HT-29 (cell line): Measurements from ENCODE around the gene P2RX2. TPM values are rescaled to one million over a fixed set of nuclear protein-coding genes. Genes with fewer than 3 reads are reported as not detected.

Experiments used
- DNase-seq: peaks from one replicate; pipeline ENCODE4 v3.0.0-alpha.2; 2015; ENCODE audit warnings: low spot score
- total RNA-seq: library from RNA; depleted of rRNA; stranded (reverse); fragments of >200 nt; shearing (Covaris generic); gene quantifications from 2 replicates; pipeline ENCODE4 v1.2.3, GENCODE V29; 2014

Gene P2RX2
- total RNA-seq, 1 experiment from 2014 or later: not detected

DNA sequence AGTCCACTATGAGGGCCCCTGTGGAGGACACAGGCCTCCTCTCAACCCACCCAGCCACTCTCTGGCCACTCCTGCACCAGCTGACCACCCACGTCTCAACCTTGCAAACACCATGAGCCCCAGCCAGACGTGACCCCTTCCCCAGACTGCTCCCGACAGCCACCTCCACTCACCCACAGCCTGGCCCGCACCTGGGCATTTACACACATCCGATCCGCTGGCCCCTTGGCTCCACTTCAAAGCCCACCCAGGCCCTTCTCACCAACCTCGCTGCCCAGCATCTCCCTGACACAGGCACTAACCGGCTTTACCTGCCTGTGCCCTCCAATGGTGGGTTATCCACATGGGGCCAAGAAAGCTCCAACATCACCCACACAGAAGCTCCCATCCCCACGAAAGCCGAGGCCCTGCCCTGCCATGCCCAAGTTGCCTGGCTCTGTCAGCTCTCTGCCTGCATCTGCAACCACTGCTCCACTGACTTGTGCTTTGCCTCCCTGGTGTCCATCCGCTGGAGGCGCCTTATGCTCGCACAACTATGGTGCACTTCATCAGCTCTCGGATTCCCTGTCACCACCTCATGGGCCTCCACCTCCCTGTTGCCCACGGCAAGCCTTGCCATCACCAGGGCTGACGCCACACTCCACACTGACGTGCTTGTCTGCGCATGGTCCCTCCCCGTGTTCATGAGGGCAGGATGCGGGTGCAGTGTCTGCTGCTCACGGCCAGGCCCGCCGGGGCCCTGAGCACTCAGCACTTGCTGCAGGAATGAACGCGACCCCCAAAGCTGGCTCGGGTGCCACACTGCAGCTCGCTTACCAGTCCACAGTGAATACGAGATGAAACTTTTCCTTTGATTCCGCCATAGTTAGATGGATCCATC lies 16.7 kb downstream of the P2RX2 start:
- no peak for DNase-seq

DNA sequence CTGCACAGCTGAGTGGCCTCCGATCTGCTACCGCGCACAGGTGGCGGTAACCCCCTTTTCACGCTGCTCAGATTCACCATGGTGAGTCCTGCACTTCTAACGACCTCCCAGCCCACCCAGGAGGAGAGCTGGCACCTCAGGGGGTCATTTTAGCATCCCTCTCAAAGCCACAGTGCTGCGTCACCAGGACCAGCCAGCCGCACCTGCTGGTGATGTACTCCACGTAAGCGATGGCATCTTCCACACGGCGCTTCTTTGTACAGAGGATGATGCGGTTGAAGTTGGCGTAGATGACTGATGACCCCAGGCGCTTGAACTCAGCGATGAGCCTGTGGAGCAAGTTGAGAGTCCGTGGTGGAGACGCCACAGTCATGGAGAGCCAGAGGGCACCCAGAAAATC lies 19.2 kb downstream of the P2RX2 start:
- DNase-seq: no peak

DNA sequence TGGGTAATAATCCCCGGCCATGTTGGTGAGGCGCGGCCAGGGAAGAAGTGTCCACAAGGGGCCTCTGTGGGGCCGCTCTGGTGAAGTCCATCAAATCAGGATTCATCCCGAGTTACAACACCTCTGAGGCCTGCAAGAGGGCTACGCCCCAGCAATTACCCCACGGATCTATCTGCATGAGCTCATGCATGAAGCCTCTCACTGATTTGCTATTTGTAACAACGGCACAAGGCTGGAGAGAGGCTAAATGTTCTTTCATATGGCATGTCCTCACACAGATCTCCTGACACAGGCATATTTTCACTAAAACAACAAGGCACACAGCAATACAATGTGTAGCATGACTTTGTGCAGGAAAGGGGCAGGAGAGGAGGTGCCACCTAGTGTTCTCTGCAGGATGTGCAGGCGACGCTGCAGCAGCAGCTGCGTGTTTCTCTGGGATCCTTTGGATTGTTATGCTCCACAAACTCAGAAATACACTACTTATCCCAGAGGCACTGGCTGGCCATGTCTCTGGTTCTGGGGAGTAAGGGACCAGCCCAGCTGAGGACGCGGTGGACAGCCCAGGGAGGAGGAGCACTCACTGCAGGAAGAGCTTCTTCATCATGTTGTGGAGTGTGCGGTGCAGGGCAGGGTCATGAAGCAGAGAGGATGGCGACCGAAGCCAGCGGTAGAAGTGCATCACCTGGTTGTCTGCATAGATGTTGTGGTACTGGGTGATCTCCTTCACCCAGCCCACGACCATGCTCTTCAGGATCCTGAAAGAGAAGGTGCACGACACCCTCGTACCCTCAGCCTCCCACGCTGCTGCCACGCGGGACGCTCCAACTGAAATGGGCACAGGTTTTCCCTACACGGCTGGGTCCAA lies 20.2 kb downstream of the P2RX2 start:
- peak; percentile 53 for DNase-seq

DNA sequence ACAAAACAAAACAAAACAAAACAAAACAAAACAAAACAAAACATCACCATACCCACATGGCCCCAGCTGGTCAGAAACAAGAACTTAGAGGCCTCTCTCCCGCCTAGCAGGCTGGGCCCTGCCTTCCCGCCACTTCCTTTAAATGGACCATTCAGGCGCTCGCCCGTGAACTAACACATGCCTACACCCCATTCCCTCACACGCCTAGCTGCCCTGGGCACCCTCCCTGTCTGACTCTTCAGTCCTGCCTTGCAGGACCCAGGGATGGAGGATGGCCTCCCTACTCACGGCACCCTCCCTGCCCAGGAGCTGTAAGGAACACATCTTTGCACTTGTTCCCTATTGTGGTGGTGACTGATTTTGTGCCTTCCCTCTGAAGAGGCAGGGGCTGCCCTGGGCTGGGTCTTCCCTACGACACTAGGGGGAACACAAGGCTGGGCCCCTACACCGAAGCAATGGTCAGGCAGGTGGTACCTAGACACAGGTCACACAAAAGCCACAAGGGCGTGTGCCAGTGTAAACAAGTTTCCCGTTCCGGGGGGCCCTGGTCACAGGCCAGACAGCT lies 21.5 kb downstream of the P2RX2 start:
- no peak for DNase-seq

DNA sequence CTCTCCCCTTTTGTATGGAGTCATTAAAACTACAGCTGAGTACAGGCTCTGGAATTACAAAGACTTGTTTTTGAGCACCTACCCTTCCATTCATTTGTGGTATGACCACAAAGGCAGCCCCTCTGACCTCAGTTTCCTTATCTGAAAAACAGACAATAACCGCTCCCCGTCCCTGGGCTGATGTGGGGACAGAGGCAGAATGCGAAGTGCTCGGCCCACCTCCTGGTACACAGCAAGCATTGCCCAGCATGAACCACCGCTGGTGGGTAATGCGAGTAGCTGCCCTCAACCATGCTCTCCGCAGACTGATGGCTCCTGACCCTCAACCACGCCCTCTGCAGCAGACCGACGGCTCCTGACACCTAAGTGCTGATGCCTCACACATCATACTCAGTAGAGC lies 22.4 kb downstream of the P2RX2 start:
- no peak for DNase-seq

DNA sequence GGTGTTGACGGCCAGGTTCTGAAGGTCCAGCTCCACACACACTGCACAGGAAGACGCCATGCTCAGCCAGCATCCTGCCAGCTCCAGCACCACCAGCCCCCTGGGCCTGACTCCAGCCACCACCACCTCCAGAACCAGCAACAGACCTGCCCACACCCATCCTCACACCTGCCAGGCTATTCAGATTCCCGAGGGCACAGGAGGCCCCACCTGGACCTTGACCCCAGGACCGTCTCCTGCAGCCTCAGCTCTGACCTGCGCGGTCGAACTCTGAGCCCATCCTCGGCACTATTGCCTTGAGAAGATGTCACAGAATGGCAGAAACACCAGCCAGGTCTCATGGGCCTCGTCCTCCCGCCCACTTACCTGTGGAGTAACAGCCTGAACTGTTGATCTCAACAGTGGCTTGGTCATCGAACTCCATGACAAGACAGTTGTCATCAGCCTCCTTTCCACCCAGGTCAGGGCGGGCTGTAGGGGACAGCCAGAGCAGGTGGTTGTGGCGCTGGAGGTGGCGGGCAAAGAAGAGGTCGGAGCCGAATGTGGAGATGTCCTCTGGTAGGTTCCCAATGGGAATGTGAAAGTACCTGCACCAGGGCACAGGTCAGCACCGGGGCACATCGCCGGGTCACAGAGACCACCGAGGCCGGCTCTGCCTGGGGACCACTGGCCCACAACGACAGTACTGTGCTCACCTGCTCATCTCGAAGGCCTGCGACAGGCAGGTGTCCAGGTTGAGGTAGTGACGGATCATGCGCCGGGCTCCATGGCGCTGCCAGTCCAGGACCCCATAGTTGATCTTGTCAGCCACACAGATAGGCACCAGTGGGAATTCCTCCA lies 23.5 kb downstream of the P2RX2 start:
- no peak for DNase-seq

DNA sequence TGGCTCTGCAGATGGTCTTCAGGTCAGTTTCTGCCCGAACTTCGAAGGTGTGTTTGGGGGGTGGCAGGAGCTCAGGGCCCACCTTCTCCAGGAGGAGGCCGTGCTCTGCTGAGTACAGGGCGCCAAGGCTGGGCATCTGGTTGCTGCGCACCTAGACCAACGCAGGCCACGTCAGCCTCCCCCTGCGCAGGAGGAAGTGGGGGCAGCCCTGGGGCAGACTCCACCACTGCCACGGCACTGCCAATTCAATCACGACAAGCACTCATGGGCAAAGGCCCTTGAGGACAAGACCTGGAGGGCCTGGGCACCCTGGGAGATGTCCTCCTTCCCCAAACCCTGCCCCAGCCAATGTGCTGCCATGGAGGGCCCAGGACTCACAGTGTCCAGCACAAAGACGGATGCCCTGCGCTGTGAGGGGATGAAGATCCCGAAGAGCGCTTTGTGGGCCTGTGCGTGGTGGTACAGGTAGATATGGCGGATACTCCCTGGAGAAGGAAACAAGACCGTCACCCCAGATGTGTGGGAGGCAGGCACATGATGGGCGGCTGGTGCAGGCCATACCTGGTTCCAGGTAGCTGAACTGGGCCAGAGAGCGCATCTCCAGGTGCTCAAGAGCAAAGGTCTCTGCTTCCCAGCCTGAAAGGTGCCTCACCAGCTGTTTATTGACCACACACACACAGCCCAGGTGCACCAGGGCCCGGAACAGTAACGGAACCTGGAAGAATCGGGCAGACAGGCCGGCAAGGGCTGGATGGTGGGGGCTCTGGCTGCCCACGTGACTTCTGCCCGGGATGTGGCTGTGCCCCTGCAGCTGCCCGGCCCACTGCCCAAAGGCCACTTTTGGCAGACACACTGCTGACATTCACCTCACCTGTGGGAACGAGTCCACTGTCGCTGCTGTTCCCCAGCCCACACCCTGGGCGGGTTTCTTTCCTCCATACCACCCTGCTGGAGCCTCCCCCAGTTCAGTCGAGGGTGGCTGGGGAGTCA lies 24.6 kb downstream of the P2RX2 start:
- DNase-seq: no peak

DNA sequence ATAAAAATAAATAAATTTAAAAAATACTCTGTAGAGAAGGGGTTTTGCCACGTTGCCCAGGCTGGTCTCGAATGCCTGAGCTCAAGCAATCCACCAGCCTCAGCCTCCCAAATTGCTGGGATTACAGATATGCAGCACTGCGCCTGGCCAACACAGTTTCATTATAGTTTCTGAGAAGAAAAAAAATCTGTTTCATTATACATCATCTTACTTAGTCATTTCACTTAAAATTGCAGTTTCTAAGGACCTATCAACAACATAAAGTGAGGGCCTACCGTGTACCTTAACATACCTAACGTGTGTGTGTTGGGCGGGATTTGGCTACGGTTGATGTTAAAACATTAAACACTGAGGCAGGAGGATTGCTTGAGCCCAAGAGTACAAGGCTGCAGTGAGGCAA lies 28.3 kb downstream of the P2RX2 start:
- no peak for DNase-seq

DNA sequence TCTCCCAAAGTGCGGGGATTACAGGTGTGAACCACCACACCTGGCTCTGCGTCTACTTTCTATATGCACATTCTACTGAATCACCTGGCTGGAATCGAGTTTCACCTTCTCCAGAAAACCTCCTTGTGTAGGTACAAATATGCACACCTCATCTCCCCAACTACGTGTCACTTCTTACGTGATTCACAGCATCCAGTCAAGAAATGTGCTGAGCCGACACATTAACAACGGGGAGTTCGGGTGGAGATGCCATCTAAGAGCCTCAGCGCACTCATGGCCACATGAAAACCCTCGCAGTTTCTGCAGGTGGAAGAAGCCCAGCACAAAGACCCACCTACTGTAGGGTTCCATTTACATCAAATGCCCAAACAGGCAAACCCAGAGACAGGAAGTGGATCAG lies 29.3 kb downstream of the P2RX2 start:
- DNase-seq: no peak

DNA sequence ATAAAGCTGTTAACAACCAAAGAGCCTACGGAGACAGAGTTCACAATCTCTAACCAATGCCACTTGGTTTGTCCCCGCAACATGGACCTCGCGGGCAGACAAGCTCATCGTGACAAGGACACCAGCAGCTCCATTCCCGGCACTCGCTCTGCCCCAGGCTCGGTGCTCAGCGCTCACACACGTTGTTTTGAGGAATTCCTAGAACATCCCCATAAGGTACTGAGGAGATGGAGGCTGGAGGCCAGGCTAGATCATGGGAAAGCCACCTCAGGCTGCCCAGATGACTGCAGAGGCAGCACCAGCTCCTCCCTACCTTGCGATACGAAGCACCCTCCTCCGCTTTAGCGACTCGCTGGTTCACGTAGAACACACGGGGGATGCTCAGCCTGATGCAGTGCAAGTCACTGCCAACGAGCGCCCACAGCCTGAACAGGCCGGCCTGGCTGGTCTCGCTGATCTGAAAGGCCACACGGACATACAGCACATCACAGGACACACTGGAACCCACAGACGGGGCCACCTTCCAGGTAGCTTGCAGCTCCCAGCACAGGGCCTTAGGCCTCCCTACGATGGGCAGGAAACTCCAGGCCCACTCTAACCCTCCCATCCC lies 30.1 kb downstream of the P2RX2 start:
- no peak for DNase-seq

DNA sequence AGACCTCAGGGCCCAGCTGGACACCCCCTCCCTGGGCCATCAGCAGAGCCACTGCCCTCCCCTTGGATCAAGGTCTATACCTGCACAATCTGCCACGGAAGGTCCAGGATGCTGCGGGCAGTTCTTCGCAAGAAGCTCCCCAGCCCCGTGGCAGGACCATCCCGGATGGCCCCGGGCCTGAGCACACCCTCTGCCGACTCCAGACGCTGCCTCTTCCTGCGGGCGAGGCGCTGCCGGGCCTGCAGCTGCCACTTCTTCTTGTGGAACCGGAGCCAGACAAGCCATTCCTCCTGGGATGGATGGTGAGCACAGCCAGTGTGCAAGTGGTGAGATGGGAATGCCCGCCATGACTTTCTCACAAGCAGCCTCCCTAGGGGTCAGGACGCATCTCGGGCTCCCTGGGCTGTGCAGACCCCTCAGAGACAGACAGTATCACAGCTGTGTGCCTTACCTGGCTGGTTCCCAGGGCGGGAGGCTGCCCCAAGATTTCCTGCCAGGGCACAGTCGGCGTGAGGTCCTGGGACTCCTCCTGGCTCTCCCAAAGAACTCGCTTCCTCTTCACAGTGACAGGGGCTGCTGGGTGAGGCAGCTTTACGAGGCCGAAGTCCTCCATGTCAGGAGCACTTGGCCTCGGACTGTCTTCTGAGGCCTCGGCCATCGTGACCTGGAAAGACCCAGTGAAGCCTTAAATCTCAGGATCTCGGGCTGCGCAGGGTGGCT lies 30.8 kb downstream of the P2RX2 start:
- no peak for DNase-seq

DNA sequence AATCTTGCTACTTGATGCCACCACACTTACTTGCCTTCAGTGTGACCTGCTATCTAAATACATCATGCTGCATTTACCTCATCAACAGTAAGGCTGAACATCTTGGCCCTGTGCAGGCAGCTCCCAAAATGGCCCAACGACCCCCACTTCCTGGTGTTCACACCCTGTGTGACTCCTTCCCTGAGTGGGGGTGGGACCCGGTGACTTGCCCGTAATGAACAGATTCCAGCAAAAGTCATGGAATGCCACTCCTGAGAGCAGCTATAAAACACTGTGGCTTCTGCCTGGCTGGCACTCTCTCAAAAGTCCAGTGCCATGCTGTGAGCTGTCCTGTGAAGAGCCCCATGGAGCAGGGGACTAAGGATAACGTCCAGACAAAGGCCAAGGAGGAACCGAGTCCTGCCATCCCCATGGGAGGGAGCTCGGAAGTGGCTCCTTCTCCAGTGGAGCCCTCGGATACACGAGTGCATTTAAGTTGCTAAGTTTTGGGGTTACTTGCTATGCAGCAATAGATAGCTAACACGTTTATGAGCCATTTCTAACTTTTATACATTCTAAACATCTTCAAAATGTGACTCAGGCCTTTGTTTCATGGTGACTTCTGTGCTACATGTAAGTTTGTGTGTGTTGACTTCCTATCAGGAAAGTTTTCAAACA lies 33.0 kb downstream of the P2RX2 start:
- no peak for DNase-seq

DNA sequence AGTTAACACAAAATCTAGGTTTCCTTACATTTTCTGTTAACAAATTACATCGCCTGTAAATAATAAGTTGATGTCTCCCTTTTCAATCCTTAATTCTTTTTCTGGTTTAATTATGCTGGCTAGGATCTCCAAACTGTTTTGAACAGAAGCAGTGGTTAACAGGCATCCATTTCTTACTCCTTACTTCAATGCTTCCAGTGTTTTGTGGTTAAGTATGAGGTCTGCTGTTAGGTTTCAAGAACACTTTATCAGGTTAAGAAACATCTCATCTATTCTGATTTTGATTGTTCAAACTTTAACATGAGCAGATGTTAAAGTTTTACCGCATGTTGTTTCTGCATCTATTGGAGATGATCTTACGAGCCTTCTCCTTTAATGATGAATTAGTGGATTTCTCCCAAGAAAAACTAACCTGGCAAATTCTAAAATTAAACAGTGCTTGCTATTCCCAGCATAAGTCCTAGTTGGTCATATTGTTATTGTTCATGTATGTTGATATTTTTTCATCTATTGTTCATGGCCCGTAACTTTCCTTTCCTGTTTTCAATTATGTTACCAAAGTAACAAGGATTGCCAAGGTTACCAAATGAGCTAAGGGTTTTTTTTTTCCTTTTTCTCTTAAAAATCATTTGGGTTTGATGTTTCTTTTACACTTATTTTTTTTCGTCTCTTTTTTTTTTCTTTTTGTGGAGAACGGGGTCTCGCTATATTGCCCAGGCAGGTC lies 35.2 kb downstream of the P2RX2 start:
- no peak for DNase-seq

DNA sequence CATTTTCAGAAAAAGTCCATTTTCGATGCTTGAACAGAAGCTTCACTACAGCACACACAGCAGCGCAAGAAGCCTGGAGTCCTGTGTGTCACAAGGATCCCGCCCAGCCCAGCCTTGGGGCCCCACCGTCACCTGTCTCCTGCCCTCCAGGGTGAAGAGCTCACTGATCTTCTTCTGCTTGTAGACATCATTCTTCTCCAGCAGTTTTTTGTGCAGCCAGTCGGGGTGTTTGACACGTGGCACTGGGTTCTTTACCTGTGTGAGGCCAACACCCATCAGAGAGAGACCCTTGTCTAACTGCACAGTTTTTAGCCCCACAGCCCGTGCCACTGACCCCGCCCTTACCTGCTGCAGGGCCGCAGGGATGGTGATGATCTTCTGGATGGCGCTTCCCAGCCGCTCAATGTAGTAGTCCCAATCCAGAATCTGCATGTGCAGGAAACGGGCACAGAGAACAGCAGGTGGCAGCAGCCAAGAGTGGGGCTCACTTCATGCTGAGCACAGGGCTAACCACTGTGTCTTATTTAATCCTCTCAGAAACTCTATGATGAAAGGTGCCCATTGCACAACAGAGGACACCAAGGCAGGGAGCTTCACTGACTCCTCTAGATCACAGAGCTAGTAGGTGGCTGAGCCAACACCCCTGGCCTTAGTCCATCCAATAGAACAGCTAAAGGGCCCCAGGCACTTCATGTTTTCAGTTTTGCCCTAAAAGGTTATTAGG lies 38.6 kb downstream of the P2RX2 start:
- DNase-seq: no peak

DNA sequence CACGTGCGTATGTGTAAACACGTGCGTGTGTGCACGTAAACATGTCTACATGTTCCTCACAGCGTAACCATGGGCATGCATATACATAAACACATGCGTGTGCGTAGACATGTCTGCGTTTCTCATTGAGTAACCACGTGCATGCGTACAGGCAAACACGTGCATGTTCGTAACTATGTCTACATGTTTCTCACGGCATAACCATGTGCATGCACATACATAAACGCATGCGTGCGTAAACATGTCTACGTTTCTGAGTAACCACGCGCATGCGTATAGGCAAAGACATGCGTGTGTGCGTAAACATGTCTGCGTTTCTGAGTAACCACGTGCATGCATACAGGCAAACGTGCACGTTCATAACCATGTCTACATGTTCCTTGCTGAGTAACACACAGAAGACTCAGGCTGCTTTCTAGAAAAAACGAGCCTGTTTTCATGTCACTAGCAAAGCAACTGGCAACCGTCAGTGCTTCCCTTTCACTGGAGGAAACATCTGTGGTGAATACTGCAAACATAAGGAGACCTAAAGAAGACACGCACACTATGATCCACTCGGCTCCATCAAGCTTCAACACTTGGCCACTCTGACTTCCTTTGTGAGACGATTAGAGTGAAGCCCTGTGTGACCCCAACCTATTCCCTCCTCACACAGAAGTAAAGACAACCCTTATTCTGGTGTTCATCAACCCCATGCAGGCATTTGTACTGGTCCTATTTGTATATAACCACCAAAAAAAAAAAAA lies 39.7 kb downstream of the P2RX2 start:
- no peak for DNase-seq

DNA sequence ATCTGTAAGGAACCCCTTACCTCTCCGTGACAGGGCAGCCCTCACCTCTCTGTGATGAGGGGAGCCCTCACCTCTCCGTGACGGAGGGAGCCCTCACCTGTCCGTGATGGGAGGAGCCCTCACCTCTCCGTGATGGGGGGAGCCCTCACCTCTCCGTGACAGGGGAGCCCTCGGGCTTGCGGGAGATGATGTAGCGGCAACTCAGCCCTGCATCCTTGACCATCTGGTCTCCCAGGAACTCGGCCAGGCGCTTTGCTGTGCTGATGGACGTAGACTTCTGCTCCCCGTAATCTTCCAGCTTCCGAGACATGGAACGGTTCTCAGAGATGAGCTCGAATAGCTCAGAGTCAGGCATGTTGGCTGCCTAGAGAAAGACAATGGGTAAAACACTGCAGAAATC lies 40.6 kb downstream of the P2RX2 start:
- no peak for DNase-seq
